ENCODE data around the gene PNPLA3.

PNPLA3 gene

DNA sequence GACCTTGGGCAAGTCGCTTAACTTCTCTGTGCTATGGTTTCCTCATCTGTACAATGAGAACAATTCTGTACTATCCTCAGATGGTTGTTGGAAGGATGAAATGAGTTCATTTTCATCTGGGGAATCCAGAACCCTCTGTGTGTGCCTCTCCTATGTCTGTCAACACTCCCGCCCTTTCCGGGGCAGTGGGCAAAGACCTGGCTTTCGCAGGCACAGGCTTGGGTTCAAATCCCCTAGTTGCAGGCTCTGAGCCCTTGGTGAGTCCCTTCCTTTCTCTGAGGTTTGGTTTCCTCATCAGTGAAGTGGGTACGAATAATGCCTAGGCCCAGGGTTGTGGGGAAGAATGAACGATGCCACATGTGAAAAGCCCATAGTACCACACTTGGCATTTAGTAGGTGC is 37.8 kb upstream of the PNPLA3 start:
- no peaks in the 10 kb centered on the region for H3K9me2 ChIP-seq (replicated peaks; ENCODE audit: control insufficient read depth, low read length)
- TF ChIP-seq EZH2phosphoT487 (IDR thresholded peaks at IDR 0.05; ENCODE audit: borderline replicate concordance, low read length), result no peak
- TF ChIP-seq, protein P1, sequence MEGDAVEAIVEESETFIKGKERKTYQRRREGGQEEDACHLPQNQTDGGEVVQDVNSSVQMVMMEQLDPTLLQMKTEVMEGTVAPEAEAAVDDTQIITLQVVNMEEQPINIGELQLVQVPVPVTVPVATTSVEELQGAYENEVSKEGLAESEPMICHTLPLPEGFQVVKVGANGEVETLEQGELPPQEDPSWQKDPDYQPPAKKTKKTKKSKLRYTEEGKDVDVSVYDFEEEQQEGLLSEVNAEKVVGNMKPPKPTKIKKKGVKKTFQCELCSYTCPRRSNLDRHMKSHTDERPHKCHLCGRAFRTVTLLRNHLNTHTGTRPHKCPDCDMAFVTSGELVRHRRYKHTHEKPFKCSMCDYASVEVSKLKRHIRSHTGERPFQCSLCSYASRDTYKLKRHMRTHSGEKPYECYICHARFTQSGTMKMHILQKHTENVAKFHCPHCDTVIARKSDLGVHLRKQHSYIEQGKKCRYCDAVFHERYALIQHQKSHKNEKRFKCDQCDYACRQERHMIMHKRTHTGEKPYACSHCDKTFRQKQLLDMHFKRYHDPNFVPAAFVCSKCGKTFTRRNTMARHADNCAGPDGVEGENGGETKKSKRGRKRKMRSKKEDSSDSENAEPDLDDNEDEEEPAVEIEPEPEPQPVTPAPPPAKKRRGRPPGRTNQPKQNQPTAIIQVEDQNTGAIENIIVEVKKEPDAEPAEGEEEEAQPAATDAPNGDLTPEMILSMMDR (IDR thresholded peaks at IDR 0.05; ENCODE audit: low read depth, low read length, poor library complexity, severe bottlenecking), result no peak

DNA sequence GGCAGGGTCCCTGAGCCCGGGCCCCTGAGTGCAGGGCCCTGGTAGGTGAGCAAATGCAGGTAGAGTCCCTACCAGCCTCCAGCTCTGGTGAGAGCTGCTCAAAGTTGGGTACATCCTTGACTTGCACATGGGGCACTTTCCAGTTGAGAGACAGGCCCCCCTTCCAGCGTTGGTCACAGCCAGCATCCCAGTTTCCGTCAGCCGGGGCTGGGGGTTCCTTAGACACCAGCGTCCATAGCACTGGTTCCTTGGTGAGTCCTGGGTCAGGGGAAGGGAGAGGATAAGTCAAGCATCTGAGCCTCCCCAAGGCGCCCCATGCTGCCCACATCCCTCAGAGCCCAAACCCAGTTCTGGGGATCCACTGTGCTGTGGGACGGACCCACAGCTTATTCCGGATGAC is 37.4 kb upstream of the PNPLA3 start:
- H3K4me2 ChIP-seq (ENCODE audit: low read length), result no peak overlapping the region
- H3F3A ChIP-seq (ENCODE audit: control insufficient read depth, insufficient read depth), result no peaks in the 10 kb centered on the region
- no peaks in the 10 kb centered on the region for H3K79me2 ChIP-seq (ENCODE audit: control insufficient read depth, low read length)
- H4K20me1 ChIP-seq (ENCODE audit: control insufficient read depth, insufficient read depth, low read depth, low read length), result no peaks in the 10 kb centered on the region
- no peaks in the 10 kb centered on the region for H3K27me3 ChIP-seq (ENCODE audit: control insufficient read depth, low read length)
- H3K27ac ChIP-seq (ENCODE audit: low read depth, low read length), result no peak overlapping the region
- H3K9me2 ChIP-seq (replicated peaks; ENCODE audit: control insufficient read depth, low read length), result no peaks in the 10 kb centered on the region
- no peaks in the 10 kb centered on the region for H3K36me3 ChIP-seq (ENCODE audit: control insufficient read depth, low read length)
- H3K4me3 ChIP-seq (ENCODE audit: low read length), result no peak overlapping the region
- H3K9me3 ChIP-seq (ENCODE audit: control insufficient read depth, insufficient read depth, low read length), result no peaks in the 10 kb centered on the region
- peaks cover 8% of the 10 kb centered on the region for H3K4me1 ChIP-seq (ENCODE audit: control insufficient read depth, low read length)
- TF ChIP-seq, protein P1 (IDR thresholded peaks at IDR 0.05; ENCODE audit: low read depth, low read length, poor library complexity, severe bottlenecking), result no peak
- no peak for TF ChIP-seq EZH2phosphoT487 (IDR thresholded peaks at IDR 0.05; ENCODE audit: borderline replicate concordance, low read length)

More for the DNA sequence above, 37.8 kb upstream of the PNPLA3 start:
- H3K4me2 ChIP-seq (ENCODE audit: low read length), result no peak overlapping the region
- H3K4me3 ChIP-seq (ENCODE audit: low read length), result no peak overlapping the region
- no peaks in the 10 kb centered on the region for H3K79me2 ChIP-seq (ENCODE audit: control insufficient read depth, low read length)
- no peaks in the 10 kb centered on the region for H4K20me1 ChIP-seq (ENCODE audit: control insufficient read depth, insufficient read depth, low read depth, low read length)
- H3K36me3 ChIP-seq (ENCODE audit: control insufficient read depth, low read length), result no peaks in the 10 kb centered on the region
- H3K27ac ChIP-seq (ENCODE audit: low read depth, low read length), result no peak overlapping the region
- H3K9me3 ChIP-seq (ENCODE audit: control insufficient read depth, insufficient read depth, low read length), result no peaks in the 10 kb centered on the region
- H3K27me3 ChIP-seq (ENCODE audit: control insufficient read depth, low read length), result no peaks in the 10 kb centered on the region
- peaks cover 8% of the 10 kb centered on the region for H3K4me1 ChIP-seq (ENCODE audit: control insufficient read depth, low read length)
- no peaks in the 10 kb centered on the region for H3F3A ChIP-seq (ENCODE audit: control insufficient read depth, insufficient read depth)

DNA sequence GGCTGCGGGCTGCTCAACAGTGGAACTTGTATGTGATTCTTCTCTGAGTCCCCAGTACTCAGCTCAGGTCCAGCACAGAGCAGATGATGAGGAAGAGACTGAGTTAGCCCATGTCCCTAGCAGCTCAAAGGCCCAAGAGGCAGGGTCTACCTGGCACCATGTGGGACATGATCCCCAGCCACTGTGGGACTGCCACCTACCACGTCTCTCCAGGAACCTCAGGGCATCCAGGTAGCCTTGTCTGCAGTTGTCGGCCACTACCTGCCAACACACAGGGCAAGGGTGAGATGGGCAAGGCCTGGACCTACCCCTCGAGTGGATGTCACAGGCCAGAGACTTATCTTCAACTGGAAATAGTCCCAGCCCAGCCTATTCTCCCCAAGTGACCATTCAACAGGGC is 36.2 kb upstream of the PNPLA3 start:
- H3K27ac ChIP-seq (ENCODE audit: low read depth, low read length), result no peak overlapping the region
- H3K27me3 ChIP-seq (ENCODE audit: control insufficient read depth, low read length), result peaks cover 7% of the 10 kb centered on the region
- H3F3A ChIP-seq (ENCODE audit: control insufficient read depth, insufficient read depth), result no peaks in the 10 kb centered on the region
- no peaks in the 10 kb centered on the region for H3K9me2 ChIP-seq (replicated peaks; ENCODE audit: control insufficient read depth, low read length)
- H3K36me3 ChIP-seq (ENCODE audit: control insufficient read depth, low read length), result no peaks in the 10 kb centered on the region
- H3K4me3 ChIP-seq (ENCODE audit: low read length), result no peak overlapping the region
- TF ChIP-seq EZH2phosphoT487 (IDR thresholded peaks at IDR 0.05; ENCODE audit: borderline replicate concordance, low read length), result no peak
- TF ChIP-seq, protein P1 (IDR thresholded peaks at IDR 0.05; ENCODE audit: low read depth, low read length, poor library complexity, severe bottlenecking), result no peak
- no peak overlapping the region for H3K4me2 ChIP-seq (ENCODE audit: low read length)
- H3K79me2 ChIP-seq (ENCODE audit: control insufficient read depth, low read length), result no peaks in the 10 kb centered on the region
- peaks cover 8% of the 10 kb centered on the region for H3K4me1 ChIP-seq (ENCODE audit: control insufficient read depth, low read length)
- no peaks in the 10 kb centered on the region for H4K20me1 ChIP-seq (ENCODE audit: control insufficient read depth, insufficient read depth, low read depth, low read length)
- no peaks in the 10 kb centered on the region for H3K9me3 ChIP-seq (ENCODE audit: control insufficient read depth, insufficient read depth, low read length)

DNA sequence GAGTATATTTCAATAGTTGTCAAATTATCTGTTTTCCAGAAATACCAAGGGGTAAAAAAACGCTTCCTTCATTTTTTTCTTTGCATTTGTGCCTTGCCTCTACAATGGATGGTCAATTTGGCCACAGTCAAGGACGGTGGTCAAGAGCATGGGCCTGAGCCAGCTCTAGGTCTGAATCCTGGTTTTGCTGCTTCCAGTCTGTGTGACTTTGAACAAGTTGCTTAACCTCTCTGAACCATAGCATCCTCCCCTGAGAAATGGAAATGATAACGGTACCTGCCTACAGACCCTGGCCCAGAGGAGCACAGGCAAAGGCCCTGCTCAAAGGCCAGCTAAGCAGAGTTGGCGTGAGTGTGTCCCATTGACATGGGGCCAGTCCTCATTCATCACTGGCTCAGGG is 34.9 kb upstream of the PNPLA3 start:
- Histone ChIP-seq H3K4me1 (ENCODE audit: control insufficient read depth, low read length) (peaks cover 8% of the 10 kb centered on the region), H3K36me3 (ENCODE audit: control insufficient read depth, low read length) (no peaks in the 10 kb centered on the region), H3K27me3 (ENCODE audit: control insufficient read depth, low read length) (peaks cover 9% of the 10 kb centered on the region), H3K79me2 (ENCODE audit: control insufficient read depth, low read length) (no peaks in the 10 kb centered on the region), H3K9me3 (ENCODE audit: control insufficient read depth, insufficient read depth, low read length) (no peaks in the 10 kb centered on the region), H3K27ac (ENCODE audit: low read depth, low read length) (no peak overlapping the region), H4K20me1 (ENCODE audit: control insufficient read depth, insufficient read depth, low read depth, low read length) (no peaks in the 10 kb centered on the region), H3K4me3 (ENCODE audit: low read length) (no peak overlapping the region), H3F3A (ENCODE audit: control insufficient read depth, insufficient read depth) (no peaks in the 10 kb centered on the region), H3K4me2 (ENCODE audit: low read length) (no peak overlapping the region), H3K9me2 (replicated peaks; ENCODE audit: control insufficient read depth, low read length) (no peaks in the 10 kb centered on the region)
- TF ChIP-seq, protein P1 (IDR thresholded peaks at IDR 0.05; ENCODE audit: low read depth, low read length, poor library complexity, severe bottlenecking), result no peak
- no peak for TF ChIP-seq EZH2phosphoT487 (IDR thresholded peaks at IDR 0.05; ENCODE audit: borderline replicate concordance, low read length)
